HepG2 (cell line): Measurements from ENCODE around the gene STIM1. TPM values are rescaled to one million over a fixed set of nuclear protein-coding genes. Genes with fewer than 3 reads are reported as not detected.

Experiments
- AGO2 ChIP-seq: fragments of 200-400 bp; formaldehyde crosslinking; optimal IDR thresholded peaks from 2 replicates; pipeline ENCODE3; 2017; ENCODE audit warnings: mild to moderate bottlenecking, low read depth, low read length, moderate library complexity
- ASH2L ChIP-seq: fragments of 300-600, 200-600 bp; sonication (generic); IDR thresholded peaks from 2 replicates; pipeline ENCODE4 v1.7.0; 2017; ENCODE audit warnings: low read depth, mild to moderate bottlenecking, moderate library complexity, mixed read lengths, low read length; ENCODE audit not compliant: insufficient read length
- HNRNPLL ChIP-seq: fragments of 200-400 bp; formaldehyde crosslinking; IDR thresholded peaks from 2 replicates; pipeline ENCODE4 v1.6.1; 2017; ENCODE audit warnings: mild to moderate bottlenecking, low read depth, low read length; ENCODE audit not compliant: poor library complexity, severe bottlenecking
- MEIS1 ChIP-seq: sonication (generic); formaldehyde crosslinking; IDR thresholded peaks from 2 replicates; pipeline ENCODE4 v1.9.0; 2021; ENCODE audit warnings: mild to moderate bottlenecking, missing genetic modification reagents, moderate library complexity, borderline replicate concordance
- NRL ChIP-seq: sonication (generic); formaldehyde crosslinking; IDR thresholded peaks from 2 replicates; pipeline ENCODE4 v1.5.0; 2020; ENCODE audit warnings: missing genetic modification reagents, mild to moderate bottlenecking, moderate library complexity, borderline replicate concordance
- RAD21 ChIP-seq: fragments of 450-650 bp; formaldehyde crosslinking; IDR thresholded peaks from 2 replicates; pipeline ENCODE4 v1.5.0; 2020; ENCODE audit warnings: mild to moderate bottlenecking
- SMAD9 ChIP-seq: sonication (generic); formaldehyde crosslinking; IDR thresholded peaks from 2 replicates; pipeline ENCODE4 v1.5.1; 2020; ENCODE audit warnings: mild to moderate bottlenecking, missing genetic modification reagents
- SMC3 ChIP-seq: IDR thresholded peaks from 2 replicates; pipeline ENCODE4 v1.6.1; 2011; ENCODE audit warnings: low read length, improper control_type of control experiment
- TRIM24 ChIP-seq: sonication (generic); formaldehyde crosslinking; IDR thresholded peaks from 2 replicates; pipeline ENCODE4 v1.8.0; 2022; ENCODE audit warnings: mild to moderate bottlenecking, missing genetic modification reagents
- XRCC5 ChIP-seq: fragments of 200-400 bp; formaldehyde crosslinking; optimal IDR thresholded peaks from 2 replicates; pipeline ENCODE3; 2017; ENCODE audit warnings: mild to moderate bottlenecking, low read length
- ZC3H13 ChIP-seq: sonication (generic); formaldehyde crosslinking; IDR thresholded peaks from 2 replicates; pipeline ENCODE4 v1.8.1; 2023; ENCODE audit warnings: mild to moderate bottlenecking, missing genetic modification reagents, moderate library complexity
- ZEB1 ChIP-seq: IDR thresholded peaks from 2 replicates; pipeline ENCODE4 v1.6.1; 2012; ENCODE audit warnings: mild to moderate bottlenecking, low read depth, inconsistent platforms; ENCODE audit not compliant: insufficient replicate concordance
- ZFX ChIP-seq: sonication (generic); formaldehyde crosslinking; IDR thresholded peaks from 2 replicates; pipeline ENCODE4 v1.4.0; 2020; ENCODE audit warnings: mild to moderate bottlenecking, low read depth, missing genetic modification reagents, moderate library complexity
- ZNF256 ChIP-seq: sonication (generic); formaldehyde crosslinking; conservative IDR thresholded peaks from 2 replicates; pipeline ENCODE4 v1.4.0; 2020; ENCODE audit warnings: missing genetic modification reagents
- ZNF263 ChIP-seq: sonication (generic); formaldehyde crosslinking; IDR thresholded peaks from 2 replicates; pipeline ENCODE4 v1.4.0; 2020; ENCODE audit warnings: missing genetic modification reagents
- ZNF292 ChIP-seq: sonication (generic); formaldehyde crosslinking; IDR thresholded peaks from 2 replicates; pipeline ENCODE4 v1.8.1; 2022; ENCODE audit warnings: mild to moderate bottlenecking, low read depth, missing genetic modification reagents, borderline replicate concordance
- ZNF337 ChIP-seq: sonication (generic); formaldehyde crosslinking; IDR thresholded peaks from 2 replicates; pipeline ENCODE4 v1.5.1; 2020; ENCODE audit warnings: missing genetic modification reagents, low read depth, mild to moderate bottlenecking, borderline replicate concordance
- ZNF569 ChIP-seq: sonication (generic); formaldehyde crosslinking; IDR thresholded peaks from 2 replicates; pipeline ENCODE4 v1.5.0; 2020; ENCODE audit warnings: mild to moderate bottlenecking, missing genetic modification reagents, moderate library complexity, borderline replicate concordance
- ZNF768 ChIP-seq: sonication (generic); formaldehyde crosslinking; IDR thresholded peaks from 2 replicates; pipeline ENCODE4 v1.4.0; 2020; ENCODE audit warnings: missing genetic modification reagents
- polyA plus RNA-seq, 8 experiments: library from polyadenylated mRNA; depleted of rRNA in 3 of 8; stranded (reverse) in 7 of 8; unstranded in 1 of 8; fragments of >200 nt; fragmentation: Illumina TruSeq in 4 of 8; extraction: Trizol in 4 of 8; gene quantifications; 2 replicates each; pipeline versions ENCODE4 v1.2.1 to v1.2.3, GENCODE V29; 2011 to 2016; ENCODE audit warnings: low read depth in 4 of 8, missing spikeins in 1 of 8, mixed read lengths in 1 of 8; ENCODE audit not compliant: insufficient read depth in 1 of 8
- total RNA-seq, 5 experiments: library from RNA; depleted of rRNA; stranded (reverse); fragments of >200 nt; fragmentation: Illumina TruSeq; extraction: Trizol; gene quantifications; 2 replicates each; pipeline ENCODE4 v1.2.3, GENCODE V29; 2016; ENCODE audit warnings: low read depth in 1 of 5
- TF ChIP-seq, protein P1 (sequence below): sonication (generic); formaldehyde crosslinking; IDR thresholded peaks from 2 replicates; pipeline ENCODE4 v1.8.0; 2022; ENCODE audit warnings: missing genetic modification reagents, mild to moderate bottlenecking, borderline replicate concordance
- TF ChIP-seq, protein P2 (sequence below): IDR thresholded peaks from 2 replicates; pipeline ENCODE4 v1.4.0; 2020; ENCODE audit warnings: mild to moderate bottlenecking, missing genetic modification reagents
- TF ChIP-seq, protein P3 (sequence below): sonication (generic); formaldehyde crosslinking; IDR thresholded peaks from 2 replicates; pipeline ENCODE4 v1.9.0; 2022; ENCODE audit warnings: missing genetic modification reagents, mild to moderate bottlenecking, borderline replicate concordance

STIM1 gene
- total and polyA plus RNA-seq, 2 of the 13 experiments (the other 11 are each of a cell fraction or from before 2014, with no cell fraction given), result 19.2 to 28.5 TPM

DNA sequence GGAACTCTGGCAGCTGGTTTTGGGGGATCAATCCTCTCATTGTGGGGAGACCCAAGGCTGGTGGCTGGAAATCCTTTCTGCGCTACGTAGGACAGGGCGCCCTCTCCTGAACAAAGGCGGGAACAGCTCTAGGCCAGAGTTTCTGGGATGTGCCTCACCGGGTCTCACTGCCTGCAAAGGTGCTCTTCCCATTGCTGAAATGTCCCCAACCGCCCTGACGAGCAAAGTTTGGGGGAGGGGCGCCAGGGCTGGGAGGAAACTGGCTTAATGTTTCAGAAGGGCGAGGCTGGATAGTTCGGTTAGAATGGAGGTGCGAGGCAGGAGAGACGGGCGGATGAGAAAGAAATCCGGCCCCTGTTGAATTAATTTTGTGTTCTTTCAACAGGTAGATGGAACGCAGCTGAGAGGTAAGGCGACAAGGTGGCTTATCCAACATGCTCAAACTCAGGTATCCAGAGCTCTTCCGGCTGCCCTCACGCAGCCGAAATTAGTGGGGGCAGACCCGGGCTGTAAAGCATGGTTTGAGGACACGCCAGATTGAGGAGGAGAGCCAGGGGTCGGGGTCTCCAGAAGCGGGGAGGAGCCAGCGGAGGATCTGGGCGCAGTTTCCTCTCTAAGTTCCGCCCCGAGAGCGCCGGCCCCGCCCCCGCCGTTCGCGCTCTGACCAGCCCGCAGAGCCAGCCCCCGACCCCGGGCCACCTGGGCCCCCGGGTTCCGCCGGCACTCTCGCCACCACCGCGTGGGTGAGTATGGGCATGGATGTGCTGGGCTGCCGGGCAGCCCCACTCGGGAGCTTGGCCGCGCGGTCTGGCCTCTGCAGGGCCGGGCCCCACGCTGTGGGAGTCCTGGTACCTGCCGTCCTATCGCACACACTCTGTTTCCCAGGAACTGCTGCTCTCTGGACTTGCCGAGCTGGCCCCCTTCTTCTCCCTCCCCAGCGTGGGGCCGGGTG is 47.3 kb upstream of the STIM1 start, which contains the start of gene PGAP2 (continued):
- TF ChIP-seq ZEB1 (peak; percentile 75), ZNF256 (CRISPR knock-in tag) (0 out of 2 replicates have a peak, but pooled peaks have one; percentile 38), TRIM24 (CRISPR knock-in tag) (no peak), HNRNPLL (peak; percentile 77), SMC3 (peak; percentile 46), NRL (CRISPR knock-in tag) (peak; percentile 62), ZNF768 (peak; percentile 36; the same call in 1 of the 2 replicates), XRCC5 (peak; percentile 75), ASH2L (peak; percentile 42), ZNF263 (peak; percentile 10; the same call in 1 of the 2 replicates), ZC3H13 (CRISPR knock-in tag) (0 out of 2 replicates have a peak, but pooled peaks have one; percentile 18), AGO2 (peak; percentile 42), MEIS1 (CRISPR knock-in tag) (no peak), SMAD9 (no peak), ZNF337 (no peak), ZNF569 (CRISPR knock-in tag) (no peak), RAD21 (CRISPR knock-in tag) (peak; percentile 49), ZNF292 (CRISPR knock-in tag) (no peak), ZFX (CRISPR knock-in tag) (0 out of 2 replicates have a peak, but pooled peaks have one; percentile 21)
- TF ChIP-seq, protein P1, sequence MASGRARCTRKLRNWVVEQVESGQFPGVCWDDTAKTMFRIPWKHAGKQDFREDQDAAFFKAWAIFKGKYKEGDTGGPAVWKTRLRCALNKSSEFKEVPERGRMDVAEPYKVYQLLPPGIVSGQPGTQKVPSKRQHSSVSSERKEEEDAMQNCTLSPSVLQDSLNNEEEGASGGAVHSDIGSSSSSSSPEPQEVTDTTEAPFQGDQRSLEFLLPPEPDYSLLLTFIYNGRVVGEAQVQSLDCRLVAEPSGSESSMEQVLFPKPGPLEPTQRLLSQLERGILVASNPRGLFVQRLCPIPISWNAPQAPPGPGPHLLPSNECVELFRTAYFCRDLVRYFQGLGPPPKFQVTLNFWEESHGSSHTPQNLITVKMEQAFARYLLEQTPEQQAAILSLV (CRISPR knock-in tag), result peak; percentile 59; the same call in 1 of the 2 replicates
- TF ChIP-seq, protein P2, sequence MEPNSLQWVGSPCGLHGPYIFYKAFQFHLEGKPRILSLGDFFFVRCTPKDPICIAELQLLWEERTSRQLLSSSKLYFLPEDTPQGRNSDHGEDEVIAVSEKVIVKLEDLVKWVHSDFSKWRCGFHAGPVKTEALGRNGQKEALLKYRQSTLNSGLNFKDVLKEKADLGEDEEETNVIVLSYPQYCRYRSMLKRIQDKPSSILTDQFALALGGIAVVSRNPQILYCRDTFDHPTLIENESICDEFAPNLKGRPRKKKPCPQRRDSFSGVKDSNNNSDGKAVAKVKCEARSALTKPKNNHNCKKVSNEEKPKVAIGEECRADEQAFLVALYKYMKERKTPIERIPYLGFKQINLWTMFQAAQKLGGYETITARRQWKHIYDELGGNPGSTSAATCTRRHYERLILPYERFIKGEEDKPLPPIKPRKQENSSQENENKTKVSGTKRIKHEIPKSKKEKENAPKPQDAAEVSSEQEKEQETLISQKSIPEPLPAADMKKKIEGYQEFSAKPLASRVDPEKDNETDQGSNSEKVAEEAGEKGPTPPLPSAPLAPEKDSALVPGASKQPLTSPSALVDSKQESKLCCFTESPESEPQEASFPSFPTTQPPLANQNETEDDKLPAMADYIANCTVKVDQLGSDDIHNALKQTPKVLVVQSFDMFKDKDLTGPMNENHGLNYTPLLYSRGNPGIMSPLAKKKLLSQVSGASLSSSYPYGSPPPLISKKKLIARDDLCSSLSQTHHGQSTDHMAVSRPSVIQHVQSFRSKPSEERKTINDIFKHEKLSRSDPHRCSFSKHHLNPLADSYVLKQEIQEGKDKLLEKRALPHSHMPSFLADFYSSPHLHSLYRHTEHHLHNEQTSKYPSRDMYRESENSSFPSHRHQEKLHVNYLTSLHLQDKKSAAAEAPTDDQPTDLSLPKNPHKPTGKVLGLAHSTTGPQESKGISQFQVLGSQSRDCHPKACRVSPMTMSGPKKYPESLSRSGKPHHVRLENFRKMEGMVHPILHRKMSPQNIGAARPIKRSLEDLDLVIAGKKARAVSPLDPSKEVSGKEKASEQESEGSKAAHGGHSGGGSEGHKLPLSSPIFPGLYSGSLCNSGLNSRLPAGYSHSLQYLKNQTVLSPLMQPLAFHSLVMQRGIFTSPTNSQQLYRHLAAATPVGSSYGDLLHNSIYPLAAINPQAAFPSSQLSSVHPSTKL (CRISPR knock-in tag), result no peak
- TF ChIP-seq, protein P3, sequence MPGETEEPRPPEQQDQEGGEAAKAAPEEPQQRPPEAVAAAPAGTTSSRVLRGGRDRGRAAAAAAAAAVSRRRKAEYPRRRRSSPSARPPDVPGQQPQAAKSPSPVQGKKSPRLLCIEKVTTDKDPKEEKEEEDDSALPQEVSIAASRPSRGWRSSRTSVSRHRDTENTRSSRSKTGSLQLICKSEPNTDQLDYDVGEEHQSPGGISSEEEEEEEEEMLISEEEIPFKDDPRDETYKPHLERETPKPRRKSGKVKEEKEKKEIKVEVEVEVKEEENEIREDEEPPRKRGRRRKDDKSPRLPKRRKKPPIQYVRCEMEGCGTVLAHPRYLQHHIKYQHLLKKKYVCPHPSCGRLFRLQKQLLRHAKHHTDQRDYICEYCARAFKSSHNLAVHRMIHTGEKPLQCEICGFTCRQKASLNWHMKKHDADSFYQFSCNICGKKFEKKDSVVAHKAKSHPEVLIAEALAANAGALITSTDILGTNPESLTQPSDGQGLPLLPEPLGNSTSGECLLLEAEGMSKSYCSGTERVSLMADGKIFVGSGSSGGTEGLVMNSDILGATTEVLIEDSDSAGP (CRISPR knock-in tag), result peak; percentile 31; the same call in 1 of the 2 replicates
